ENCODE measurements around the gene LDHA.

DNA sequence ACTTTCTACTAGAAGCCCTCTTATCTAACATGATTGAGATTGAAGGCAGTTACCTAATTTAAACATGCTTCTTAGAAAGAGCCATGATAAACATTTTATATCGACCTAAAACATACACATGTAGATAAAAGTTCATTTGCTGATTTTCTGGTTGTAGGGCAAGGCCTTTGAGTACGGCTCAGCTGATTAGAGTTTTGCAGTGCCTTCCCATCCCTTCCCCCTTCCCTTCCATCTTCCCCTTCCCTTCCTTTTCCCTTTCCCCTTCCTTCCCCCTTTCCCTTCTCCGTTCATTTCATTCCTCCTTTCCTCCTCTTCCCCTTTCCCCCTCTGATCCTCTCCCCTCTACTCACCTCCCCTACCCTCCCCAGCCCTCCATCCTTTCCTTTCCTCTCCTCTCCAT, 22.1 kb downstream of the LDHA start:
- TF ChIP-seq, protein P1, sequence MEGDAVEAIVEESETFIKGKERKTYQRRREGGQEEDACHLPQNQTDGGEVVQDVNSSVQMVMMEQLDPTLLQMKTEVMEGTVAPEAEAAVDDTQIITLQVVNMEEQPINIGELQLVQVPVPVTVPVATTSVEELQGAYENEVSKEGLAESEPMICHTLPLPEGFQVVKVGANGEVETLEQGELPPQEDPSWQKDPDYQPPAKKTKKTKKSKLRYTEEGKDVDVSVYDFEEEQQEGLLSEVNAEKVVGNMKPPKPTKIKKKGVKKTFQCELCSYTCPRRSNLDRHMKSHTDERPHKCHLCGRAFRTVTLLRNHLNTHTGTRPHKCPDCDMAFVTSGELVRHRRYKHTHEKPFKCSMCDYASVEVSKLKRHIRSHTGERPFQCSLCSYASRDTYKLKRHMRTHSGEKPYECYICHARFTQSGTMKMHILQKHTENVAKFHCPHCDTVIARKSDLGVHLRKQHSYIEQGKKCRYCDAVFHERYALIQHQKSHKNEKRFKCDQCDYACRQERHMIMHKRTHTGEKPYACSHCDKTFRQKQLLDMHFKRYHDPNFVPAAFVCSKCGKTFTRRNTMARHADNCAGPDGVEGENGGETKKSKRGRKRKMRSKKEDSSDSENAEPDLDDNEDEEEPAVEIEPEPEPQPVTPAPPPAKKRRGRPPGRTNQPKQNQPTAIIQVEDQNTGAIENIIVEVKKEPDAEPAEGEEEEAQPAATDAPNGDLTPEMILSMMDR (IDR thresholded peaks at IDR 0.05; ENCODE audit: insufficient read depth, low read depth, low read length) = no peak
- TF ChIP-seq EZH2 (IDR thresholded peaks at IDR 0.05; ENCODE audit: insufficient read depth, low read length) = no peak

Data from astrocyte (in vitro differentiated cells and primary cell).